DMS114 treated with DMSO at 0.1 percent for 48 hours (cell line): Measurements from ENCODE around the gene THOC7.

Experiments used
- DNase-seq: peaks from one replicate; lab custom pipeline; 2025; ENCODE audit not compliant: unreplicated experiment; lab: John Stamatoyannopoulos, UW

Gene THOC7

DNA sequence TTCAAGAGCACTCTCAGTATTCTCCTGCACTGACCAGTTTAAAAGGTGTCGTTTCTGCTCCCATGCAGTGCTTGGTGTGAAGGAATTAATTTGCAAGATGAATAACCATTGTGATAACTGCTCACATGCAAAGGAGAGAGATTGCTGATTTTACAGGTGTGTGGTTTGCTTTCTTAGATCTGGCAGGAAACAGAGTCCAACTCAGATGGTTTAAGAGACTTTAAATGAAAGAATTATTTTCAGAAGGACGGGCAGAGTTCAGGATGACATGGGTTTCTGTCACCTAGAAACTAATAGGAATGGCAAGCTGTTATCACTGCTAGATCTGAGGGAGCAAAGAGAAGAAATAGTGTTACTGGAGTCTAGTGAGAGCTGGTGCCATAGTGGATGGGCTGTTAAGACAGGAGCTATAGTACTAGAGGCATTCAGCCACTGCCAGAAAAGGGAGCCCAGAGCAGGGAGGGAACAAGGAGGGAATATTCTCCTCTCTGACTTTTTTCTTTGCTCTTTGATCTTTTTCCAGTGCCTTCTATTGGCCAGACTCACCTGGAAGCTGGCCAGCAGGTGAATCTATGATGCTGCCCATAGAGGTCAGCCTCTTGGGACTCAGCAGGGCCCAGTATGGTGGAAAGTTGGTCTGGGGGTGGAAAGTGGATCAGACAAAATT lies 14.9 kb upstream of the THOC7 start:
- no peak for DNase-seq

DNA sequence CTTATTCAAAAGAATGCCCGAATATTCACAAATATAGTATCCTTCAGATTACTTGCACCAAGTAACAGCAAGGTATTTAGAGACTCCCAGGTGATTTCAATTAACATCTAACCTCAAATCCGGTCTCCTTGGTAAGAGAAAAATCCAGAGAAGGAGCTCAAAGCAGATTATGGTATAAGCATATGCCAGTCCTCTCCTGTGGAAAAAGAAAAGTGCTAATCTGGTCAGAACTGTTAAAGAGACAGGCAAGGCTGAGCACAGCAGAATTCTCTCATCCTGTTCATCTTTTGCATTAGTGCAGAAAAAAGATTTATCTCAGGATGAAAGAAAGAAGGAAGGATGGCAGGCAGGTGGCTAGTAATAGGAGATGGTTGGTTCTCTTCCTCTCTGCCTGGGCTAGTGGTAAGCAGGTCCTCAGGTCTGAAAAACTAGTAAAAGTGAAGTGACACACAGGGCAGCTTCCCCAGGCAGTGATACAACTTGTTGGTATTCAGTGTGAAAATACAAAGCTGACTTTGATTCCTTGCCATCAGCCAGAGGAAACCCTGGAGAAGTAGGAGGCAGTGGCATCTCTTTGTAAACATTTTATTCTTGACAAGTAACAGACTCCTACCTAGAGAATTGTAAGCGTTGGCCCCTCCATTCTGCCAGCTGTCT lies 14.3 kb upstream of the THOC7 start:
- DNase-seq: no peak

GRCh38 chr3:63876260-63876659 lies 12.7 kb upstream of the THOC7 start:
- no peak for DNase-seq

DNA sequence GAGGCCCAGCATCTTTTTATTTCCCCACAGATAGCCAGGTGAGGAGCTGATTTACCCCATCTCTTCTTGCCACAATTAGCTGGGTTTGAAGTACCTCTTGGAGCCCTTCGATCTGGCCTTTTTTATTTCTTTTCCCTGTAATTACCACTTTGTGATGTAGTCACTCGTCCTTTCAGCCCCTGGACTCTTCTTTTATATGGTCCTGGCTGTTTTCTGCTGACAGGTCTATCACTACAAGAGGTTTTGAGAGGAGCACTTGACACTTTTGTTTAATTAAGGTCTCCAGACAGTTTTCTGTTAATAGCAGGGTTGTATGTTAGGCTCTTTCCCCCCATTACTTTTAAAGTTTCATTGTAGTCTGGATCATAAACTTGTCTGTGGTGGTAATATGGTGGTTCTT lies 11.9 kb upstream of the THOC7 start:
- DNase-seq: no peak

- DNase-seq: no peak
These were observed 11.2 kb upstream of the THOC7 start for GRCh38 chr3:63874769-63875168.

DNA sequence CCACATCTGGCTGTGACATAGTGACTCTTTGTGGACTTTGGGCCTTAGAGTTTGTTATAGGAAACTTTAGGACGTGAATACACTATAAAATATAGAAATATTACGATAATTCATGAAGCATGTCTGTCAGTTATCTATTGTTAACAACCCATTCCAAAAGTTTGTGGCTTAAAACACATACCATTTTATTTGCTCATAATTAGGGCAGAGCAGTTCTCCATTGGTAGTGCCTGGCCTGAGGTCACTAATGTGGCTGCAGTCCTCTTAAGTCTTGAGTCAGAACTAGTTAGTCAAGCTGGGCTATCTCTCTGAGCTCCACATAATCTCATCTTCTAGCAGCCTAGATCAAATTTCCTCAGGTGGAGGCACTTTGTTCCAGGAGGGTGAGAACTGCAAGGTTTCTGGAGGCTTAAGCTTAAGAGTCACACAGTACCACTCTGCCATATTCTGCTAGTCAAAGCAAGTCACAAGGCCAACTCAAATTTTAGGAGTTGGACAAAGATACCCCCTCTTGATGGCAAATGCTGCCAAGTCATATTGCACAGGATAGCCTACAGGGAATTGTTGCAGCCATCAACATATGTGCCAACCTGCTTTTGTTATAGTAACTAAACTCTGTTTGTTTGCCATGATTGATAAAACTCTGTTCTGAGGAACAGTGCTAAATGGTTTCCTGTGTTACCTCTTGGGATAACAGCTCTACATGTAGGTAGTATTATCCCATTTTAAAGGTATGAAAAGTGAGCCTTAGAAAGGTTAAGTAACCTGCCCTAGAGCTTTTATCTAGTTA lies 8.7 kb upstream of the THOC7 start:
- no peak for DNase-seq

GRCh38 chr3:63870615-63871005 lies 7.0 kb upstream of the THOC7 start:
- no peak for DNase-seq

DNA sequence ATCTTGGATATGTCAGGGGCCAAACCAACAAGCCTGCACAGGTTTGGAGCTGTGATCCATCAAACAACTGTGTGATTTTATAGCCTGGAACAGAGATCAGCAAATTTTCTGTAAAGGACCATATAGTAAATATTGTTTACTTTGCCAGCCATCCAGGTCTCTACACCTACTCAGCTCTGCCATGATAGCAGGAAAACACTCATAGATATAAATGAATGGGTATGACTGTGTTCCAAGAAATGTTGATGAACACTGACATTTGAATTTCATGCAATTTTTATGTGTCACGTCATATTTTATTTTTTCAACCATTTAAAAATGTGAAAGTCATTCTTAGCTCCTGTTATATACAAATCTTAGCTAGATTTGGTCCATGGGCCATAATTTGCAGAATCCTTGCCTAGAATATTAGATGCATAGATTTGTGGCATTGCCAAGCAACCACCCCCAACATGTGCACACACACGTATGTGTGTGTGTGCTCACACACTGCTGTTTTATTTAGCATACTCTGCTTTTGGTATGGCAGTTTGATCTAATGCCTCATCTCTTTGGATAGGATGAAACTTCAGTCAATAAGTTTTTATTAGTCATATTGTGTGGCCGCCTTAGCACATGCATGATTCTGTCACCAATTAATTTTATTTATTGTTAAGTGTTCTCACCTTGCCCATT lies 6.5 kb upstream of the THOC7 start:
- DNase-seq: no peak

DNA sequence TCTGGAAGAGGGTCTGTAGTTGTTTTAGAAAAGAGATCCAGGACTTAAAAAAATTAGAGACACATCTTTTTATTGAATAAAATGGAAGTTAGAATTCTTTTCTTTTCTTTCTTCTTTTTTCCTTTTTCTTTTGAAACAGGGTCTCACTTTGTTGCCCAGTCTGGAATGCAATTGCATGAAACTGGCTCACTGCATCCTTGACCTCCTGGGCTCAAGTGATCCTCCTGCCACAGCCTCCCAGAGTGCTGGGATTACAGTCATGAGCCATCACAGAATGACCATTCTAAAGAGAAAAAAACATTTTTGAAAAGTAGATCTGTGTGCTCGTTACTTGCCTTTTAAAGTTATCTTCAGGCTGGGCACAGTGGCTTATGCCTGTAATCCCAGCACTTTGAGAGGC lies 3.6 kb upstream of the THOC7 start:
- no peak for DNase-seq

DNA sequence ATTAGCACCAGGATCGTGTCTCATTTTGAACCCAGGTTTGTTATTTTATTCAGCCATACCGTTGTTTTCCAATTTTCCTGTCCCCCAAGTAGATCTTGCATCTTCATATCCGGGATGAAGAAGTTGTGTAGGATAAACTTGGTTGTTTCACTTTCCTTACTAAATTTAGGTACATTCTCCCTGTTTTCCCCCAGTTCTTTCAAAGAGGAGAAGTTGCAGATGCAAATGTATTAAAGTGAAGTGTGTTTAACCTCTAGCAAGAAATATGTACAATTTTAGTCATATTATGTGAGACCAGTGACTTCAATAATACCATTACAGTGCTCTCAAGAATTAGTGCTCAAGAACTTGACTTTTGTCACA lies 1.3 kb upstream of the THOC7 start:
- DNase-seq: peak; percentile 2

- no peak for DNase-seq
These were observed 681 bp upstream of the THOC7 start for GRCh38 chr3:63864008-63864964.

DNA sequence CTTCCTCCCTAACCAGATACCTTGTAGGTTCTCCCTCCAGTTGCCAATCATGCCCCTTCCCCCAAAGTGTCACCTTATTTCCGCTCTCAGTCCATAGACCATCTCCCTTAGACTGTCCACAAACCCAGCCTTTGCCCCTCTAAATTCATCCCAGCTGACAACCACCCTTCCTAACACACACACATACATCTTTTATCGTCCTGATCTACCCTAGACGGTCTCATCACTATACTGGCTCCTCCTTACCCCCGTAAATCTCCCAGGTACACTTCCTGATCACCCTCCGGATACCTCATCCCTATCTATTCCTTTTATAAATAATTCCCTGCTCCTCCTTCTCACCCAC lies 828 bp downstream of the THOC7 start:
- no peak for DNase-seq

DNA sequence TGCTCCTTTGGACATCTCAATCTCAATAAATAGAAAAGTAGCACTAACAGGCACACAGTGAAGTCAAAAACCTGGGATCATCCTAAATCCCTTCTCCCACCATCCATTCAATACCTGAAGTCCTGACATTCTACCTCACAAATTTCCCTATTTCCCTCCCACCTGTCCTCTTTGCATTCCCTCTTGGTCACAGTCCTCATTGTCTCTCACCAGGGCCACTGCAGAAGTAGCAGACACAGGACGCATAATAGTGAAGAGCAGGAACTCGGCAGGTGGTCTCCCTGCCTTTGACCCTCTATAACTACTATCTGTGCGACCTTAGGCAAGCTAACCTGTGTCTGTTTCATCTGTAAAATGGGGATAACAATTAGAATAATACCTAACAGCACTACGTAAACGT lies 2.3 kb downstream of the THOC7 start:
- DNase-seq: no peak

DNA sequence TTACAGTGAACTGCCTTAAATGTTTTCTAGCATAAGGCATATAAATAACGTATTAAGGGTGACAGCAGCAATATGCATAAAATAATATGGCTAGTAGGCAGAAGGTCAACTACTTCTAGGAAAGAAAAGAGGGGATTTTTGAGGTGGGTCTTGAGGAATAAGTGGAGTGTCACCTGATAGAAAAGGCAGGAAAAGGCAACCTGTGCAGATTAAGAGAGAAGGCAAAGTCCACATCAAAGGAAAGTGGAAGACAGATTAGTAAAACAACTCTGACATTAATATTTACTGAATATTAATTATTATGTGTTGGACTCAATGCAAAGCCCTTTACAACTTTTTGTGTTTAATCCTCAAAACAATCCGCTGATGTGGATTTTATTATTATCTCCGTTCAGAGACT lies 2.8 kb downstream of the THOC7 start:
- no peak for DNase-seq

GRCh38 chr3:63857311-63857710 lies 6.3 kb downstream of the THOC7 start:
- no peak for DNase-seq

GRCh38 chr3:63855333-63855940 lies 8.2 kb downstream of the THOC7 start:
- no peak for DNase-seq

- no peak for DNase-seq
These were observed 10.5 kb downstream of the THOC7 start for GRCh38 chr3:63853106-63853505.

GRCh38 chr3:63851287-63851686 lies 12.3 kb downstream of the THOC7 start:
- DNase-seq: no peak

GRCh38 chr3:63849175-63849574 lies 14.4 kb downstream of the THOC7 start:
- no peak for DNase-seq

DNA sequence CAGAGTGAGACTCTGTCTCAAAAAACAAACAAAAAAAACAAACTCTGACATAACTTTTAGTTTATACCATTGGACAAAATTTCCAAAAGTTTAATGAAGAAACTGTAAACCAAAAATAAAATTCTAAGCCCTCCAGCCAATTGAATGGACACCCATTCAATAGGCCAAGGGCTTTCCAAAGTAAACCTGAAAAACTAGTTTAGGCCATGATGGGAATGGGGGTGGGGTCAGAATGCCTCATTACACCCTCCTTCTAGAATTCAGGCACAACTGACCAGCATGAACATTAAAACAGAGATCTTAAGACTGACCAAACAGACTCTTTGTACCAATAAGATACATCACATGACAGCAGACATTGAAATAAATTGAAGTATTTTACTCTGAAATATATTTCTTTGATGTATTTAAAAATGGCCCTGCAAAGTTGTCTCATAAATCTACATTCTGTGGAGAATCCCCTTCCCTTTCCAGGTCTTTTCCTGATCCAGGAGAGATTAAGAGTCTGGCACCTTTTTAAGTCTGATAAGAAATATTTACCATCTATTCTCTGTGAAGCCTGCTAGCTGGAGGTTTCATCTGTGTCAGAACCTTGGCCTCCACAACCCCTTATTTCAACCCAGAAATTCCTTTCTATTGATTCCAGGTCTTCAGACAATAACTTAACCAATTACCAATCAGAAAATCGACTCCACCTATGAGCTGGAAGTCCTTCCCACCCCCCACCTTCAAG lies 15.7 kb downstream of the THOC7 start:
- no peak for DNase-seq
